ENCODE measurements around the gene ZNF775.

Gene ZNF775

GRCh38 chr7:150368884-150369747, 10.0 kb upstream of the ZNF775 start:
- DNase-seq (ENCODE audit: low spot score) = peak; percentile 69

- DNase-seq (ENCODE audit: low spot score) = no peak
These were observed 9.2 kb upstream of the ZNF775 start for GRCh38 chr7:150369748-150370501.

- DNase-seq (ENCODE audit: low spot score) = no peak
These were observed 8.5 kb upstream of the ZNF775 start for GRCh38 chr7:150370612-150371071.

- DNase-seq (ENCODE audit: low spot score) = no peak
These were observed 7.8 kb upstream of the ZNF775 start for GRCh38 chr7:150371131-150371995.

GRCh38 chr7:150371996-150372270, 7.2 kb upstream of the ZNF775 start:
- no peak for DNase-seq (ENCODE audit: low spot score)

- no peak for DNase-seq (ENCODE audit: low spot score)
These were observed 6.7 kb upstream of the ZNF775 start for GRCh38 chr7:150372271-150373048.

- DNase-seq (ENCODE audit: low spot score) = peak; percentile 26
These were observed 5.9 kb upstream of the ZNF775 start for GRCh38 chr7:150373049-150373801.

- DNase-seq (ENCODE audit: low spot score) = no peak
These were observed 5.1 kb upstream of the ZNF775 start for GRCh38 chr7:150374026-150374425.

GRCh38 chr7:150374472-150374871, 4.7 kb upstream of the ZNF775 start:
- no peak for DNase-seq (ENCODE audit: low spot score)

GRCh38 chr7:150375662-150376521, 3.2 kb upstream of the ZNF775 start:
- peak; percentile 59 for DNase-seq (ENCODE audit: low spot score)

GRCh38 chr7:150376560-150376959, 2.6 kb upstream of the ZNF775 start:
- DNase-seq (ENCODE audit: low spot score) = no peak

- peak; percentile 26 for DNase-seq (ENCODE audit: low spot score)
These were observed 1.9 kb upstream of the ZNF775 start for GRCh38 chr7:150377196-150377595.

GRCh38 chr7:150377635-150378034, 1.5 kb upstream of the ZNF775 start:
- DNase-seq (ENCODE audit: low spot score) = no peak

GRCh38 chr7:150378115-150378852, 846 bp upstream of the ZNF775 start:
- peak; percentile 49 for DNase-seq (ENCODE audit: low spot score)

- DNase-seq (ENCODE audit: low spot score) = no peak
These were observed 580 bp downstream of the ZNF775 start for GRCh38 chr7:150379441-150380379.

- DNase-seq (ENCODE audit: low spot score) = peak; percentile 25
These were observed 1.3 kb downstream of the ZNF775 start for GRCh38 chr7:150380463-150380862.

- no peak for DNase-seq (ENCODE audit: low spot score)
These were observed 2.0 kb downstream of the ZNF775 start for GRCh38 chr7:150381096-150381495.

GRCh38 chr7:150381785-150382122, 2.6 kb downstream of the ZNF775 start:
- DNase-seq (ENCODE audit: low spot score) = no peak
